ENCODE data around the gene POU2AF1.

The POU2AF1 gene

DNA sequence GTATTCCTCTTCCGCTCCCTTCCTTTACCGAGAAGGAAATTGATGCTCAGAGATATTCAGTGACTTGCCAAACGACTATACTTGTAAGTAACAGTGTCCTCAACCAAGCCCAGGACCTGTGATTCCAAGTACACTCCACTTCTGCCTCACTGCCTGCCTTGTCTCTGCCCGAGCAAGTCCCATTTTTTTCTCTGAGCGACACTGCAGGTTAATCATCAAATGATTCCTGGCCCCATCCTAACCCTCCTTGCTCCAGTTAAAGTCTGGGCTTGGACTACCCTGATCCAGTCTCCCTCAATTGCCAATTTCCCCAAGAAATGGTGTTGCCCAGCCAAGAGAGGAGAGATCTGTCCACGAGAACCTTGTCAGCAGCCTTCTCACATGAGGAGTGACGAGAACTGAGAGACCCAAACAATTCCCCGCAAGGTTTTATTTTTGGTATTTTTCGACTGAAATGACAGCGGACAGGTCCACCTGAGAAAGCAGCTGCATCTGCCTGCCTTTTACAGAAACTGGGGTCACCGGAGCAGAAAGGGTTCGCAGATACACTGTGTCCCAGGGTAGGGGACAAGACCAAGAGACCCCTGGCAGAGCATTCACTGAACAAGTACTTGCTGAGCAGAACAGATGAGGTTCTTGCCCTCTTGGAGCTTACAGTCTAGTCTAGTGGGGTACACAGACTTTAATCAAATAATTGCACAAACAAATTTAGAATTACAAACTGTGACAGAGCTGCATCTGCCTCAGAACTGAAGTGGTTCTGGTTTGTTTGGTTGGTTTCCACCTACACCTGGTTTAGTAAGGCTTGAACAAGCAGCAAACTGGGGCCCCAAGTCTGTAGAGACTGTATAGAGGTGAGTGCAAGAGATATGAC lies 11.4 kb downstream of the POU2AF1 start:
- H3K9me3 ChIP-seq (ENCODE audit: control insufficient read depth, low read length): no peaks in the 10 kb centered on the region
- H3K27me3 ChIP-seq (replicated peaks; ENCODE audit: control insufficient read depth, insufficient read depth, low read length): peaks cover 45% of the 10 kb centered on the region
- H3K4me1 ChIP-seq (ENCODE audit: control insufficient read depth, insufficient read depth, low read length): no peaks in the 10 kb centered on the region
- H3K36me3 ChIP-seq (ENCODE audit: control insufficient read depth, insufficient read depth, low read length, severe bottlenecking): no peaks in the 10 kb centered on the region
- no peak for DNase-seq (ENCODE audit: low read depth)
- no peak overlapping the region for H3K4me3 ChIP-seq (ENCODE audit: low read length)
- no peak overlapping the region for H3K9ac ChIP-seq (ENCODE audit: low read length)

DNA sequence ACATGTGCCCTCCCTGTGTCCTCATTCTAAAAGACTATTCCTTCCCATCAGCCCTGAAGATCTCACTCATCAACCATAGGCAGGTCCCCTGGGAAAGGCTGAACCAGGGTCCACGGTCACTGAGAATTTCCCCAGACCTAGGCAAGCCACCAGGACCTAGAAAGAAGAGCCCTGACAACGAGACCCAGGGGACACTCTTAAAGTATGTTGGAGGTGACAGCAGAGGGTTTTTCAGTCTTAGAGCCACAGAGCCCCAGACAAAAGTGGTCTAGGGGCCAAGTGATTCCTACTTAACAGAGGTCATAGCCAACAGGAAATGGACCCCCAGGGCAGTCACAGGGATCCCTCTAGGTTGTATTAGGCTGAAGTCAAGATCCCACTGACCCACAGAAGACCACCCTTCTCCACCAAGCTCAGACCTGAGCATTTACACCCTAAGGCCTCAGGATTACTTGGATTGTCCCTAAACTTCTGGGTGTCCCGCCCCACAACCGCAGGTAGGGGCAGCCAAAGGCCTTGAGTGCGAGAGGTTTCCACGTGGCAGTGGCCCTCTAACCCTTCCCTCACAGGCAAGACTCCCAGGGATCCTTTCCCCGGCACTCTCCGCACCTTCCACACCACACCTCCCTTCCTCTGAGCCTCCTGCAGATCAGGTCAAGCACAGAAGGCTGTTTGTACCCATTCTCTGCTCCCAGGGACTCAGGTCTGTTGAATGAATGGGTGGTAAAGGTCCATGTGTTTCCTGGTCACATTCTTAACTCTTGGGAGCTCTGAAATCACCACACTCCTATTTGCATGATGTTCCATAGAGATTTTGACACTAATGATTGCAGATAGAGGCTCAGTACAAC lies 12.3 kb downstream of the POU2AF1 start:
- Histone ChIP-seq H3K9ac (ENCODE audit: low read length) (no peak overlapping the region), H3K4me1 (ENCODE audit: control insufficient read depth, insufficient read depth, low read length) (no peaks in the 10 kb centered on the region), H3K27me3 (replicated peaks; ENCODE audit: control insufficient read depth, insufficient read depth, low read length) (peaks cover 36% of the 10 kb centered on the region), H3K36me3 (ENCODE audit: control insufficient read depth, insufficient read depth, low read length, severe bottlenecking) (no peaks in the 10 kb centered on the region), H3K4me3 (ENCODE audit: low read length) (no peak overlapping the region), H3K9me3 (ENCODE audit: control insufficient read depth, low read length) (no peaks in the 10 kb centered on the region)
- no peak for DNase-seq (ENCODE audit: low read depth)

DNA sequence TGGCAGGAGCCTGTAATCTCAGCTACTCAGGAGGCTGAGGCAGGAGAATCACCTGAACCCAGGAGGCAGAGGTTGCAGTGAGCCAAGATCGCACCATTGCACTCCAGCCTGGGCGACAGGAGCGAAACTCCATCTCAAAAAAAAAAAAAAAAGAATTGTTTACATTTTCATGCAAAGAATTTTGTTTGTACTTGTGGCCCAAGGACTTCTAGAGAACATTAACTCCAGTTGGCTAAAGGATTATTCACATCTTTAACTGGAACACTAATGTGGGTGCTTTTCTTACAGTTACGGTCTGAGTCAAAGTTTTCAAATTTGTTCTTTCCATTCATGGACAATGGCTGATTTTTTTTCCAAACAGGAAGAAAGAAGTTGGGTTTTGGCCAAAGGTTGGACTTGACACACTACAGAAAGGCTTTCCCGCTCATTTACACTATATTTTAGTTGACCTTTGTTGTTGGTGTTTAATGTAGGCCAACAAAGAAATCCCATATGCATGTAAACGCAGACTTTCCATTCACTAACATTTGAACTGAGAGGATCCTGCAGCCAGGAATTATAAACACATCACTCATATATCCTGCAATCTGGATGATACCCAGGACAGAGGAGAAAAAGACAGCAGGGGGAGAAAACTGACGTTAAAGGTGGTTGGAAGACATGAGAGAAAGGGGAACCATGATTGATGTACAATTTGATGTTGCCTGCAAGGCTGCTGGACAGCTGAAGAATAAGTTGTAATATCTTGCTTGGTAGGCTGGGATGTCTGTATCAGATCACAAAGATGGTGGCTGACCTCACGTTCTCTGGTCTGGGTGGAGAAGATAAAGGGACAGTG lies 13.1 kb downstream of the POU2AF1 start:
- H3K27me3 ChIP-seq (replicated peaks; ENCODE audit: control insufficient read depth, insufficient read depth, low read length): peaks cover 32% of the 10 kb centered on the region
- no peaks in the 10 kb centered on the region for H3K4me1 ChIP-seq (ENCODE audit: control insufficient read depth, insufficient read depth, low read length)
- no peak for DNase-seq (ENCODE audit: low read depth)
- H3K4me3 ChIP-seq (ENCODE audit: low read length): no peak overlapping the region
- H3K36me3 ChIP-seq (ENCODE audit: control insufficient read depth, insufficient read depth, low read length, severe bottlenecking): no peaks in the 10 kb centered on the region
- no peak overlapping the region for H3K9ac ChIP-seq (ENCODE audit: low read length)
- no peaks in the 10 kb centered on the region for H3K9me3 ChIP-seq (ENCODE audit: control insufficient read depth, low read length)

DNA sequence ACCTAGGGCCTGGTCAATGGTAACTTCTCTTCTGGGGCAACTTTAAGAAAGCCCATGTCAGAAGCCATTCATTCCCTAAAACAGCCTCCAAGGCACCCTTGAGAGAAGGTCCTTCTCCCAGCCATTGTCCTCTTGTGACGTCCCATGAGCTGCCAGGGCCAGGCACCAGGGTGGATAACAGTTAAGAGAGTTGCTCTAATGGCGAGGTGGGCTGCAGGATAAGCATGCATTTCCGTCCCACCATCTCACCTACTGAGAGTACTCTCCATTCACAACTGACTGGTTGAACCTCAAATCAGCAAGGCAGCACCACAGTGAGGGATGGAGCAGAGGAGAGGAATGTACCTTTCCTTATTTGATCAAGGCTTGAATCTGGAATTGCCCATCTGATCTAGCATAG lies 14.6 kb downstream of the POU2AF1 start:
- H3K4me1 ChIP-seq (ENCODE audit: control insufficient read depth, insufficient read depth, low read length): no peaks in the 10 kb centered on the region
- no peaks in the 10 kb centered on the region for H3K9me3 ChIP-seq (ENCODE audit: control insufficient read depth, low read length)
- no peak overlapping the region for H3K9ac ChIP-seq (ENCODE audit: low read length)
- no peak overlapping the region for H3K4me3 ChIP-seq (ENCODE audit: low read length)
- H3K27me3 ChIP-seq (replicated peaks; ENCODE audit: control insufficient read depth, insufficient read depth, low read length): peaks cover 18% of the 10 kb centered on the region
- no peak for DNase-seq (ENCODE audit: low read depth)
- no peaks in the 10 kb centered on the region for H3K36me3 ChIP-seq (ENCODE audit: control insufficient read depth, insufficient read depth, low read length, severe bottlenecking)

DNA sequence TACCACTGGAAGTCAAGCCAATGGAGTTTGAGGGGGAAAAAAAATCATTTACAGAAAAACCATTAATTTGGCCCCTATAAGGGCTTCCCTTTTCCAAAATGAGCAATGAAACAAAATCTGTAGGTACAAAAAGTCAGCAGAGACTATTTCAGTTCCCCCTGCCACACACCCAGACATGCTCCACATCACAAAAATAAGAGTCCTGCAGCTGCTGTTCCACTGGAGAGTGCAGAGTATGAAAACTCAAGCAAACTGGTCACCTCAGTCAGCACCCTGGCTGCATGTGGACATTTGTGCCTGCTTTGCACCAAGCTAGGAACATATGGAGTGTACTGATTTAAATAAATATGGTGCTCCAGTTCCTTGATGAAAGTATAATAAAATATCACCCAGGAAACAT lies 15.1 kb downstream of the POU2AF1 start:
- no peak overlapping the region for H3K9ac ChIP-seq (ENCODE audit: low read length)
- no peaks in the 10 kb centered on the region for H3K36me3 ChIP-seq (ENCODE audit: control insufficient read depth, insufficient read depth, low read length, severe bottlenecking)
- H3K27me3 ChIP-seq (replicated peaks; ENCODE audit: control insufficient read depth, insufficient read depth, low read length): peaks cover 15% of the 10 kb centered on the region
- no peaks in the 10 kb centered on the region for H3K9me3 ChIP-seq (ENCODE audit: control insufficient read depth, low read length)
- DNase-seq (ENCODE audit: low read depth): no peak
- H3K4me3 ChIP-seq (ENCODE audit: low read length): no peak overlapping the region
- no peaks in the 10 kb centered on the region for H3K4me1 ChIP-seq (ENCODE audit: control insufficient read depth, insufficient read depth, low read length)

DNA sequence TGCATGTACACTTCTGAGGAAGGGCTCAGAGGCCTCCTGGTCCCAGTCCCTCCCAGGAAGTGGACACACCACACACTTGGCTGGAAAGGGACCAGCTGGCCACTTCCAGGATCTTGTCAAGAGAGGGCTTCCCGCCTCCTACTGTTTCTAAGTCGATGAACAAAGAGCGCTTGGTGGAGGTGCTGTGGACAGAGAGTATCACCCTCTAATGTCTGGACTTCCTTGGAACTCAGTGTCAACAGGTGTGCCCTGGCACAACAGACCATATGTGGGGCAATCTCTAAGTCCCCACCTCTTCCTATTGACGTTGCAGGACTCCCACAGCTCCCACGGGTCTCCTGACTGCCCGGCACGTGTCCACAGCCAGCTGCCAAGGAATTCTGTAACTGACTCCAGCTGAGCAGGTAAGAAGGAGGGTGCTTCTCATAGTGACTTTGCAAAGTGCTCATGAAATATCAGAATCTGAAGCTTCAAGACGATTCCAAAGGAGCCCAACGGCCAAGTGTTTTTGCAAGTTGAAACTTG lies 16.1 kb downstream of the POU2AF1 start:
- Histone ChIP-seq H3K36me3 (ENCODE audit: control insufficient read depth, insufficient read depth, low read length, severe bottlenecking) (no peaks in the 10 kb centered on the region), H3K9me3 (ENCODE audit: control insufficient read depth, low read length) (no peaks in the 10 kb centered on the region), H3K27me3 (replicated peaks; ENCODE audit: control insufficient read depth, insufficient read depth, low read length) (peaks cover 15% of the 10 kb centered on the region), H3K4me3 (ENCODE audit: low read length) (no peak overlapping the region), H3K4me1 (ENCODE audit: control insufficient read depth, insufficient read depth, low read length) (no peaks in the 10 kb centered on the region), H3K9ac (ENCODE audit: low read length) (no peak overlapping the region)
- DNase-seq (ENCODE audit: low read depth): no peak

DNA sequence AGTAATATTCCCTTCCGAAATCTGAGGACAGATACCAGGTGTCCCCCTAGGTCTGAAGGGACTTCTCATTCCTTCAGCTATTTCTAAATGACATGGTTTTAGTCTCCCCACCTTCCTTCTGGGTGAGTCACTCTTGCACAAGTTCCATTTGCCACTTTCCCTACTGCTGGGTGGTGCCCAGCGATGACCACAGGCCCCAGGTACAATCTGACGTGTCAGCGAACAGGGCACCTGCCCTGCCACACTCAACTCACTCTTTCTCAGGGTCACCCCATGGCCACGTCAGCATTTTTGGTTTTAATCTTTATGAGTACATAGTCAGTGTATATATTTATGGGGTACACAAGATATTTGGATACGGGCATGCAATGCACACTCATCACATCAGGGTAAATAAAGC lies 17.2 kb downstream of the POU2AF1 start:
- Histone ChIP-seq H3K36me3 (ENCODE audit: control insufficient read depth, insufficient read depth, low read length, severe bottlenecking) (no peaks in the 10 kb centered on the region), H3K9ac (ENCODE audit: low read length) (no peak overlapping the region), H3K4me3 (ENCODE audit: low read length) (no peak overlapping the region), H3K27me3 (replicated peaks; ENCODE audit: control insufficient read depth, insufficient read depth, low read length) (peaks cover 9% of the 10 kb centered on the region), H3K9me3 (ENCODE audit: control insufficient read depth, low read length) (no peaks in the 10 kb centered on the region), H3K4me1 (ENCODE audit: control insufficient read depth, insufficient read depth, low read length) (no peaks in the 10 kb centered on the region)
- DNase-seq (ENCODE audit: low read depth): no peak

DNA sequence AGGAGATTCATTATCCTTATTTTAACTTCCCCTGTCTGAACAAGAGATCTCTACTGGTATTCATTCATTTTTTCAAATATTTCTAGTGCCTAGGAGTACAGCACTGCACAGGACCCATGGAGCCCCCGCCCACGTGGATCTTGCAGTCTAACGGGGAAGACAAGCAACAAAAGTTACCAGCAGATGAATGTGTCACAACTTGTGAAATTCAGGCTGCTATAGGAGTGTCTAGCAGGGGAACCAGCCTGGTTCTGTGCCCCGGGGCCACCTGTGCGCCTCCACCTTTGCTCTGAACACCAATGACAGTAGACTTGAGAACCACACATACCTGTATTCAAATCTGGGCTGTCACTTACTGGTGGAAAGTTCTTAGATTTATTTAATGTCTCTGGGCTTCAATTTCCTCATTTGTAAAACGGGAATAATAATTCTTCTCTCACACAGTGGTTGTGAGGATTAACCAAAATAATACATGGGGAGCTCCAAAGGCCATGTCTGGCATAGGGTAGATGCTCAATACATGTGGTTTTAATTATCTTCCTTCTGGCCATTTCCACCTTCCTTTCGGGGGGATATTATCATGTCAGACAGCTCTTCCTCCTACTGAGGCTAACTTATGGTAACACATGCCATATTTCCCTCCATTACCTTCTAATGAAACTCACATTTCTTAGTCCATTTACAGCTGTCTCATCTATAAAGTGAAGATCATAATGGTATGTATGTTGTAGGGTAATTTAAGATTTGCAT lies 17.8 kb downstream of the POU2AF1 start:
- no peak overlapping the region for H3K4me3 ChIP-seq (ENCODE audit: low read length)
- no peak for DNase-seq (ENCODE audit: low read depth)
- H3K9ac ChIP-seq (ENCODE audit: low read length): no peak overlapping the region
- peaks cover 14% of the 10 kb centered on the region for H3K27me3 ChIP-seq (replicated peaks; ENCODE audit: control insufficient read depth, insufficient read depth, low read length)
- H3K4me1 ChIP-seq (ENCODE audit: control insufficient read depth, insufficient read depth, low read length): no peaks in the 10 kb centered on the region
- no peaks in the 10 kb centered on the region for H3K36me3 ChIP-seq (ENCODE audit: control insufficient read depth, insufficient read depth, low read length, severe bottlenecking)
- no peaks in the 10 kb centered on the region for H3K9me3 ChIP-seq (ENCODE audit: control insufficient read depth, low read length)

DNA sequence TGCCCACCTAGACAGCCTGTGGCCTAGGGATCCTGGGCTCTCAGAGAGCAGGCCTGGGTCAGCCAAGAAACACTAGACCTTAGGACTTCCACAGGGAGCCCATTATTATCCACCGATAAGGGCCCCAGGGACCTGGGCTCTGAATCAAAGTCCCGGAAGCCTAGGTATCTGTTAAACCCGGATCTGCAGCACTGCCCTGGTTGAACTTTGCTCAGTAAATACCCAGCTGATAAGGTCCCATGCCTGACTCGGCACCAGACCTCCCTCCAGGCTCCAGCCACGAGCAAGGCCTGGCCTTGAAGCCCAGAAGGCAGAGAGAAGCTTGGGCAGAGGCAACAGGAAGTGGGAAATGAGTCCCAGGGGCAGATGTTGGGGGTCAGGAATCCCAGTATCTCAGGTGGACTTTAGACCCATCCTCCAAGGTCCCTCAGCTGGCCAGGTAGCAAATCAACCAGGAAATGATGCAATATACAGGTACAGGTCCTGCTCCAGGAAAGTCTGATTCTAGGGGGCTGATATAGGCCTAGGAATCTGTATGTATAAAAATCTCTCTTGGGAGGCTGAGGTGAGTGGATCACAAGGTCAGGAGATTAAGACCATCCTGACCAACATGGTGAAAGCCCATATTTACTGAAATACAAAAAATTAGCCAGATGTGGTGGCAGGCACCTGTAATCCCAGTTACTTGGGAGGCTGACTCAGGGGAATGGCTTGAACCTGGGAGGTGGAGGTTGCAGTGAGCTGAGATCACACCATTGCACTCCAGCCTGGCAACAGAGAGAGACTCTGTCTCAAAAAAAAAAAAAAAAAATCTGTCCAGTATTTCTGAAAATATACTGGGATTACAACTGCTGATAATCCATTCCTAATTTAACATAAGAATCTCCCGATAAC lies 18.7 kb downstream of the POU2AF1 start:
- Histone ChIP-seq H3K36me3 (ENCODE audit: control insufficient read depth, insufficient read depth, low read length, severe bottlenecking) (no peaks in the 10 kb centered on the region), H3K9ac (ENCODE audit: low read length) (no peak overlapping the region), H3K27me3 (replicated peaks; ENCODE audit: control insufficient read depth, insufficient read depth, low read length) (peaks cover 16% of the 10 kb centered on the region), H3K4me1 (ENCODE audit: control insufficient read depth, insufficient read depth, low read length) (no peaks in the 10 kb centered on the region), H3K4me3 (ENCODE audit: low read length) (no peak overlapping the region), H3K9me3 (ENCODE audit: control insufficient read depth, low read length) (no peaks in the 10 kb centered on the region)
- no peak for DNase-seq (ENCODE audit: low read depth)
